Measurements from ENCODE around the gene SH2D4B.

DNA sequence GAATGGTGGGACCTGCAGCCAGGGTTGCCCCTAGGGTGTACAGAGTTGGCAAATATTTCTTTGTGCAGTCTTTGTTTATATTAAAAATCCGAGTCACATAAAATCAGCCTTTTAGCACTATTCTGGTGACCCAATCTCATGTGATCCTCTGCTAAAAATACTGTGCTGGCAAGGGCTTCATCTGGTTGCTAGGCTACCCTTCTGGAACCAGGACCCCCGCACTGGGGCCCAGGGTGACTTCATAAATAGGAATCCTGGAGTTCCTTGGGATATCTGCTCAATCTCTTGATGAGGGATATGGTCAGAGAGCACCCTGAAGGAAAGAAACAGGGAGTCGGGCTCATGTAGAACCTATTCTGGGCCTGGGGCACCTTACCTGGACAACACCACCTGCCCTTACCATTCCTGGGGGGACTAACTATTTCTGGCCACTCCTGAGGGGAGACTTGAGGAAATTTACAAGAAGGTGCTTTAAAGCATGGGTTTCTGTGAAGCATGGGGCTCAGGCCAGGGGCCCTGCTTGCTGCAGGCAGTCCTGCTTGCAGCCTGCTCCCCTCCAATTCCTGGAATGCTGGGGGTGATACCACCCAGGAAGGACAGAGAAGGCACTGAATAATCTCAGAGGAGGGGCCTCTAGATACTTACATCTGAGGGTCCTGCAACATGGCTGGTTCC, 44.7 kb downstream of the SH2D4B start:
- TF ChIP-seq, protein P1, sequence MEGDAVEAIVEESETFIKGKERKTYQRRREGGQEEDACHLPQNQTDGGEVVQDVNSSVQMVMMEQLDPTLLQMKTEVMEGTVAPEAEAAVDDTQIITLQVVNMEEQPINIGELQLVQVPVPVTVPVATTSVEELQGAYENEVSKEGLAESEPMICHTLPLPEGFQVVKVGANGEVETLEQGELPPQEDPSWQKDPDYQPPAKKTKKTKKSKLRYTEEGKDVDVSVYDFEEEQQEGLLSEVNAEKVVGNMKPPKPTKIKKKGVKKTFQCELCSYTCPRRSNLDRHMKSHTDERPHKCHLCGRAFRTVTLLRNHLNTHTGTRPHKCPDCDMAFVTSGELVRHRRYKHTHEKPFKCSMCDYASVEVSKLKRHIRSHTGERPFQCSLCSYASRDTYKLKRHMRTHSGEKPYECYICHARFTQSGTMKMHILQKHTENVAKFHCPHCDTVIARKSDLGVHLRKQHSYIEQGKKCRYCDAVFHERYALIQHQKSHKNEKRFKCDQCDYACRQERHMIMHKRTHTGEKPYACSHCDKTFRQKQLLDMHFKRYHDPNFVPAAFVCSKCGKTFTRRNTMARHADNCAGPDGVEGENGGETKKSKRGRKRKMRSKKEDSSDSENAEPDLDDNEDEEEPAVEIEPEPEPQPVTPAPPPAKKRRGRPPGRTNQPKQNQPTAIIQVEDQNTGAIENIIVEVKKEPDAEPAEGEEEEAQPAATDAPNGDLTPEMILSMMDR (conservative IDR thresholded peaks at IDR 0.05; ENCODE audit: low read length) = no peak
- no peak for TF ChIP-seq EZH2phosphoT487 (IDR thresholded peaks at IDR 0.05; ENCODE audit: borderline replicate concordance, low read depth, low read length)

Data from OCI-LY7 (cell line).